NB4 (cell line): ENCODE data around the gene ASIP.

Experiments
- CTCF ChIP-seq: IDR thresholded peaks from one replicate; pipeline ENCODE4 v1.5.1; 2012; ENCODE audit warnings: low read depth, low read length
- MAX ChIP-seq: IDR thresholded peaks from 2 replicates; pipeline ENCODE4 v1.6.1; 2011; ENCODE audit warnings: low read depth, low read length
- MYC ChIP-seq: IDR thresholded peaks from 2 replicates; pipeline ENCODE4 v1.6.1; 2011; ENCODE audit warnings: low read depth, low read length
- POLR2A ChIP-seq: IDR thresholded peaks from 2 replicates; pipeline ENCODE4 v1.6.1; 2011; ENCODE audit warnings: mild to moderate bottlenecking; ENCODE audit not compliant: insufficient read length; ENCODE audit errors: extremely low read depth

GRCh38 chr20:34246126-34246626 is 5.0 kb downstream of the ASIP start:
- TF ChIP-seq MAX (no peak), CTCF (no peak), POLR2A (no peak), MYC (no peak)
